GM23248 (cell line): ENCODE results near the gene MED19.

ENCODE experiments used
- EZH2 ChIP-seq: fragments of 200-600 bp; sonication (generic); IDR thresholded peaks from 2 replicates; pipeline ENCODE4 v1.6.1; 2018; ENCODE audit warnings: antibody characterized with exemption, mild to moderate bottlenecking; ENCODE audit not compliant: insufficient read depth, poor library complexity, severe bottlenecking
- EZH2phosphoT487 ChIP-seq: fragments of 200-600 bp; sonication (generic); IDR thresholded peaks from 2 replicates; pipeline ENCODE4 v1.6.1; 2018; ENCODE audit warnings: antibody characterized with exemption, moderate library complexity, mild to moderate bottlenecking, low read depth; ENCODE audit not compliant: insufficient read depth

DNA sequence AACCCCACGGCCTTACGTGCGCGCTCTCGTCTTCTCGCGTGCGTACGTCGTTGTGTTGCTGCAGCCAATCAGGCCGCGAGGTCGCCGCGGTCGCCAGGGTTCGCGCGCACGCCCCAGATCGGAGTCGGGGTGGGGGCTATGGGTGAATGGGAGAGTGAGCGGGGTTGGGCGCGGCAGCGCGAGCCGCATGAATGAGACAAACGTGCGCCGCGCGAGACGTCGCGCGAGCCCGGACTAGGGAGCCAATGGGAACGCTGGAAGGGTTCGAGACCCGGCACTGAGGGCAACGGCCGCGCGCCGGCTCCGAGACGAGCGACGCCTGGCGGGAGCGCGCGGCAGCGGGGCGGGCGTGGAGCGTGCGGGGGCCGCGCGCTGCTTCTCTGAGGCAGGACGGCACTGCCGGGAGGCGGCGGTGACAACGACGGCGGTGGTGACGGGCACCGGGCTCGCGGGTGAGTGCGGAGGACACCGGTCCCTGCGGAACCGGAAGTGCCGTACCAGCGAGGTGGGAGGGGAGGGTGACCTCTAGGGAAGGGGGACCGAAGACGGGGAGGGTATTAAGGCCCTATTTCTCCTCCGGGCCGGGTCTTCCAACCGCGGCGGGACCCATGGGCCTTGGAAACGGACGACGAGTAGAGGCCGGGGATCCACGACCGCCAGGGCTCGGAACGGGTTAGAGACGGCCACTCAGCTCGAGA, 44.1 kb downstream of the MED19 start, which contains the start of gene ZDHHC5:
- TF ChIP-seq EZH2 (no peak), EZH2phosphoT487 (no peak)
